Measurements from ENCODE around the gene PDIA2.

PDIA2 gene

DNA sequence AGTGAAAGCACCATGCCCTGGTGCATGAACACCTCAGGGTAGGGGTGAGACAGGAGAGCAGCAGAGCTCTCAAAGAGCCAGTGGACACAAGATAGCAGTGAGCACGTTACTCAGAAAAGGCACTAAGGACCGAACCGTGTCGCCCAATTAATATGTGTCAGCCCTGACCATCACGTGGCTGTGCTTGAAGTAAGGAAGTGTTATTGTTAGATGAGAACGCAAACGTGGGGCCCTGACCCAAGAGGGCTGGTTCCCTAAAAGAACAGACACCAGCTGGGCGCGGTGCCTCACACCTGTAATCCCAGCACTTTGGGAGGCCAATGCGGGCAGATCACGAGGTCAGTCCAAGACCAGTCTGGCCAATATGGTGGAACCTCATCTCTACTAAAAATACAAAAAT is 53.3 kb downstream of the PDIA2 start:
- no peak overlapping the region for H3K4me3 ChIP-seq (ENCODE audit: low read depth, low read length)
- TF ChIP-seq, protein P1, sequence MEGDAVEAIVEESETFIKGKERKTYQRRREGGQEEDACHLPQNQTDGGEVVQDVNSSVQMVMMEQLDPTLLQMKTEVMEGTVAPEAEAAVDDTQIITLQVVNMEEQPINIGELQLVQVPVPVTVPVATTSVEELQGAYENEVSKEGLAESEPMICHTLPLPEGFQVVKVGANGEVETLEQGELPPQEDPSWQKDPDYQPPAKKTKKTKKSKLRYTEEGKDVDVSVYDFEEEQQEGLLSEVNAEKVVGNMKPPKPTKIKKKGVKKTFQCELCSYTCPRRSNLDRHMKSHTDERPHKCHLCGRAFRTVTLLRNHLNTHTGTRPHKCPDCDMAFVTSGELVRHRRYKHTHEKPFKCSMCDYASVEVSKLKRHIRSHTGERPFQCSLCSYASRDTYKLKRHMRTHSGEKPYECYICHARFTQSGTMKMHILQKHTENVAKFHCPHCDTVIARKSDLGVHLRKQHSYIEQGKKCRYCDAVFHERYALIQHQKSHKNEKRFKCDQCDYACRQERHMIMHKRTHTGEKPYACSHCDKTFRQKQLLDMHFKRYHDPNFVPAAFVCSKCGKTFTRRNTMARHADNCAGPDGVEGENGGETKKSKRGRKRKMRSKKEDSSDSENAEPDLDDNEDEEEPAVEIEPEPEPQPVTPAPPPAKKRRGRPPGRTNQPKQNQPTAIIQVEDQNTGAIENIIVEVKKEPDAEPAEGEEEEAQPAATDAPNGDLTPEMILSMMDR (IDR thresholded peaks at IDR 0.05; ENCODE audit: borderline replicate concordance, insufficient read depth, low read depth, low read length): no peak

Measured in GM12875 (cell line).